ENCODE results near the gene TCF21. TPM values are rescaled to one million over a fixed set of nuclear protein-coding genes. Genes with fewer than 3 reads are reported as not detected.
A peak's percentile ranks its signal among the peaks of the same experiment; 100 is the strongest.

Gene TCF21
- total RNA-seq, 2 donors from 2014 or later: 4.9 to 9.7 TPM

GRCh38 chr6:133873538-133873937, 15.4 kb upstream of the TCF21 start:
- intact Hi-C loops (cut with DNase I): no loop called here
- no peak for DNase-seq (ENCODE audit: low spot score)
- WGBS: 88% methylated on average over 5 of the region's 5 CpGs
- Histone ChIP-seq H3K9me3 (no peaks in the 10 kb centered on the region), H3K27ac (no peak overlapping the region), H3K4me3 (no peak overlapping the region), H3K27me3 (replicated peaks; ENCODE audit: insufficient read depth) (no peaks in the 10 kb centered on the region), H3K36me3 (no peaks in the 10 kb centered on the region), H3K4me1 (replicated peaks) (no peaks in the 10 kb centered on the region)
- TF ChIP-seq POLR2AphosphoS5 (IDR thresholded peaks at IDR 0.05): no peak
- no peak for TF ChIP-seq CTCF (IDR thresholded peaks at IDR 0.05)
- no peak for TF ChIP-seq POLR2A (IDR thresholded peaks at IDR 0.05)

- 80% methylated on average over 5 of the region's 5 CpGs for WGBS
- Histone ChIP-seq H3K36me3 (no peaks in the 10 kb centered on the region), H3K4me3 (no peak overlapping the region), H3K4me1 (replicated peaks) (no peaks in the 10 kb centered on the region), H3K27ac (no peak overlapping the region), H3K9me3 (no peaks in the 10 kb centered on the region), H3K27me3 (replicated peaks; ENCODE audit: insufficient read depth) (no peaks in the 10 kb centered on the region)
- DNase-seq (ENCODE audit: low spot score): no peak
- intact Hi-C loops (cut with DNase I): no loop called here
- TF ChIP-seq POLR2AphosphoS5 (IDR thresholded peaks at IDR 0.05) (no peak), POLR2A (IDR thresholded peaks at IDR 0.05) (no peak), CTCF (IDR thresholded peaks at IDR 0.05) (no peak)
Observed at GRCh38 chr6:133877116-133877515, 11.8 kb upstream of the TCF21 start.

GRCh38 chr6:133880006-133880405, 8.9 kb upstream of the TCF21 start:
- no peak overlapping the region for H3K27ac ChIP-seq
- no peak for TF ChIP-seq CTCF (IDR thresholded peaks at IDR 0.05)

GRCh38 chr6:133880896-133881295, 8.0 kb upstream of the TCF21 start:
- Histone ChIP-seq H3K9me3 (no peaks in the 10 kb centered on the region), H3K27ac (no peak overlapping the region), H3K4me3 (no peak overlapping the region), H3K4me1 (replicated peaks) (no peaks in the 10 kb centered on the region), H3K36me3 (no peaks in the 10 kb centered on the region), H3K27me3 (replicated peaks; ENCODE audit: insufficient read depth) (no peaks in the 10 kb centered on the region)
- intact Hi-C loops (cut with DNase I): no loop called here
- 81% methylated on average over 2 of the region's 2 CpGs for WGBS
- no peak for DNase-seq (ENCODE audit: low spot score)
- TF ChIP-seq CTCF (IDR thresholded peaks at IDR 0.05) (no peak), POLR2AphosphoS5 (IDR thresholded peaks at IDR 0.05) (no peak), POLR2A (IDR thresholded peaks at IDR 0.05) (no peak)

More at GRCh38 chr6:133880006-133880405, 8.9 kb upstream of the TCF21 start:
- Histone ChIP-seq H3K27me3 (replicated peaks; ENCODE audit: insufficient read depth) (no peaks in the 10 kb centered on the region), H3K4me3 (no peak overlapping the region), H3K9me3 (no peaks in the 10 kb centered on the region), H3K36me3 (no peaks in the 10 kb centered on the region), H3K4me1 (replicated peaks) (no peaks in the 10 kb centered on the region)
- intact Hi-C loops (cut with DNase I): no loop called here
- DNase-seq (ENCODE audit: low spot score): no peak

GRCh38 chr6:133886104-133886775, 2.7 kb upstream of the TCF21 start:
- peak overlapping the region in 1 of 2 donors; percentile 30 for H3K27ac ChIP-seq
- intact Hi-C loops (cut with DNase I): no loop called here
- no peak for DNase-seq (ENCODE audit: low spot score)
- H3K4me3 ChIP-seq: no peak overlapping the region
- no peaks in the 10 kb centered on the region for H3K4me1 ChIP-seq (replicated peaks)
- H3K27me3 ChIP-seq (replicated peaks; ENCODE audit: insufficient read depth): peaks cover 8% of the 10 kb centered on the region
- no peaks in the 10 kb centered on the region for H3K36me3 ChIP-seq
- no peaks in the 10 kb centered on the region for H3K9me3 ChIP-seq
- 58% methylated on average over 2 of the region's 2 CpGs for WGBS
- TF ChIP-seq POLR2AphosphoS5 (IDR thresholded peaks at IDR 0.05) (no peak), CTCF (IDR thresholded peaks at IDR 0.05) (no peak), POLR2A (IDR thresholded peaks at IDR 0.05) (no peak)
